GM19238 (cell line): ENCODE measurements around the gene ZNF615.
"Not testable (repeated sequence)": the region's sequence is repeated elsewhere in the genome, so short reads cannot be mapped to it uniquely, and the experiment has no call there.

ENCODE experiments used
- DNase-seq: peaks from one replicate; pipeline ENCODE4 v3.0.0; 2011; ENCODE audit warnings: low spot score; ENCODE audit not compliant: insufficient read length

The ZNF615 gene

DNA sequence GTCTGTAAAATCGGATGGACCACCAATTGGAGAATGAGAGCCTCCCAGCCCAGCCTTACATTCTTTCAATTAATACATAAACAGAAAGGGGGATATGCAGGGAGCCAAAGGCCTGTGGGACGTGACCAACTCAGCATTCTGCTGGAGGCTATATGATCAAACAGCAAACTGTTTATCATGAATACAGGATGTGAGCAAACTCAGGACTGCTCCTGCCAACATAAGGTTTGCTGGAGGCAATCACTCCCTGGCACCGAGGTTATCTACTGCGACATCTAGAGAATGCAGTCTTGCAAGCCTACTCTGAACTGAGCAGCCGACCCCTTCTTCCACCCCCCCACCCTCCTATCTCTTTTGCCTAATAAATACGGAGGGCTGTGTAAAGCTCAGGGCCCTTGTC is 27.1 kb downstream of the ZNF615 start:
- DNase-seq, result not testable (repeated sequence)

DNA sequence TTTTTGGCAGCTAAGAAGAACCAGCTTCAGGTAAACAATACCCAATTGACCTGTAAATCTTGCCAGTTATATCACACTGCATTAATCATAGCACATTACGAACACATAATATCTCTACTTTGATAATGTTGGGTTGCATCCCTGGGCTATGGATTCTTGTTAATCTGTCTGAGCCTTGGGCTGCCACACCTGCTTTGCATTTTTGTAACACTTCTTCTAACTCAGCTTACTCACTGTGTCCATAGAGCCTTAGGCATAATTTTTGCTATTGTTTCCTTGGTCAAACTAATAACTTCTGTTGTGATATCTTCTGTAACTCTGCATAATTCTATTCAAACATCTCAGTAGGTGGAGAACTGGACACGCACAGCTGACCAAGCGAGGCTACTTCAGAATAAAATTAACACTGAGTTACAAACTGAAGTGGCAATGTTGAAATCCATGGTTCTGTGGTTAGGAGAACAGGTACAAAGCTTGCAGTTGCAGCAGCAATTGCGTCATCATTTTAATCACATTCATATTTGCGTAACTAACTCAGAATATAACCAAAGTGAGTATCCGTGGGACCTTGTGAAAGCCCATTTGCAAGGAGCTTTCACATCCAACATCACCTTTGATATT is 27.8 kb downstream of the ZNF615 start:
- DNase-seq, result no peak

DNA sequence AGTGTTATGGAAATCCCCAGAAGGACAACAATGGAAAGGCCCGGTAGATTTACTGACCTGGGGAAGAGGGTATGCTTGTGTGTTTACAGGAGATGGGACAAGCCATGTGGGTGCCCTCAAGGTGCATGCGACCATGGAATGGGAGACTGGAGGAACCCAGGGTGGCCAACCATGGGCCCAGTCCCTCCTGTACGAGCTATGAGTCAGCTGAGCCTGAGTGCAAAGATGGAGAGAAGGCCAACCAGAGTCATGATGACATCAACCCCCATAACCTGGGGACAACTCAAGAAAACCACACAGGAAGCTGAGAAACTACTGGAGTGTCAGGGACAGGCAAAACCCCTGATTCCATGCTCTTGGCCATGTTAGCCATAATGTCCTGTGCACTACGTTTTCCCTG is 29.1 kb downstream of the ZNF615 start:
- DNase-seq, result no peak

- no peak for DNase-seq
Observed at GRCh38 chr19:51977346-51977745, 30.7 kb downstream of the ZNF615 start.

- DNase-seq, result no peak
Observed at GRCh38 chr19:51976852-51977251, 31.2 kb downstream of the ZNF615 start.

GRCh38 chr19:51975787-51976186 is 32.2 kb downstream of the ZNF615 start:
- not testable (repeated sequence) for DNase-seq

- DNase-seq, result no peak
Observed at GRCh38 chr19:51971624-51972023, 36.4 kb downstream of the ZNF615 start.

- DNase-seq, result no peak
Observed at GRCh38 chr19:51970718-51971117, 37.3 kb downstream of the ZNF615 start.

- DNase-seq, result no peak
Observed at GRCh38 chr19:51965583-51965982, 42.4 kb downstream of the ZNF615 start.

DNA sequence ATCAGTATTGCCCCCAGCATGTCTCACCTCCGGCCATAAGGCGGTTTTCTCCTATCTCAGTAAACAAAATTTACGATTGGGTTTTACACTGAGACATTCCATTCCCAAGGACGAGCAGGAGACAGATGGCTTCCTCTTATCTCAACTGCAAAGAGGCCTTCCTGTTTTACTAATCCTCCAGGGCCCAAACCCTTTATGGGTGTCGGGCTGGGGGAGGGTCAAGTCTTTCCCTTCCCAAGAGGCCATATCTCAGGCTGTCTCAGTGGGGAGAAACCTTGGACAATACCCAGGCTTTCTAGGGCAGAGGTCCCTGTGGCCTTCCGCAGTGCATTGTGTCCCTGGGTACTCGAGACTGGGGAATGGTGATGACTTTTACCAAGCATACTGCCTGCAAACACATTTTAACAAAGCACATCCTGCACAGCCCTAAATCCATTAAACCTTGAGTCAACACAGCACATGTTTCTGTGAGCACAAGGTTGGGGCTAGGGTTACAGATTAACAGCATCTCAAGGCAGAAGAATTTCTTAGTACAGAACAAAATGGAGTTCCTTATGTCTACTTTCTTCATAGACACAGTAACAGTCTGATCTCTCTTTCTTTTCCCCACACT is 47.3 kb downstream of the ZNF615 start:
- not testable (repeated sequence) for DNase-seq

DNA sequence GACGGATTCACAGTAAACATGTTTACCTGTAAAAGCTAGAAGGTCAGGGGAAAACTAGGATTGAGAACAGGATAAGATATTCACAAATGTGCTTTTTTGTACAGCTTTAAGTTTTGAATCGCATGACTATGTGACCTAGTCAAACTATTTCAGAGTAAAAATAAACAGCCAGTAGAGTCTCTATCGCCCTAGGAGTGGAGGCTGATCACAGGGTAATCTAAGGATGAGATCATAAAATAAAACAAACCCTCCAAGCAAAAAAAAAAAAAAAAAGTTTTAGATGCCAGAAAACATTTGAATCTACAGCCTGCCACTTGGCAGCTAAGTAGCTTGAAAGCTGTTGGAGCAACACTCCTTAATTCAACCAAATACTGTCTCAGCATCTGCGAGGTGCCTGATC is 48.2 kb downstream of the ZNF615 start:
- DNase-seq, result no peak

DNA sequence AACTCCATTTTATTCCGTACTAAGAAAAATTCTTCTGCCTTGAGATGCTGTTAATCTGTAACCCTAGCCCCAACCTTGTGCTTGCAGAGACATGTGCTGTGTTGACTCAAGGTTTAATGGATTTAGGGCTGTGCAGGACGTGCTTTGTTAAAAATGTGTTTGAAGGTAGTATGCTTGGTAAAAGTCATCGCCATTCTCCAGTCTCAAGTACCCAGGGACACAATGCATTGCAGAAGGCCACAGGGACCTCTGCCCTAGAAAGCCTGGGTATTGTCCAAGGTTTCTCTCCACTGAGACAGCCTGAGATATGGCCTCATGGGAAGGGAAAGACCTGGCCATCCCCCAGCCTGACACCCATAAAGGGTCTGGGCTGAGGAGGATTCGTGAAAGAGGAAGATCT is 50.2 kb downstream of the ZNF615 start:
- DNase-seq, result not testable (repeated sequence)

GRCh38 chr19:51948975-51949374 is 59.0 kb downstream of the ZNF615 start:
- no peak for DNase-seq

- DNase-seq, result no peak
Observed at GRCh38 chr19:51946602-51947001, 61.4 kb downstream of the ZNF615 start.

DNA sequence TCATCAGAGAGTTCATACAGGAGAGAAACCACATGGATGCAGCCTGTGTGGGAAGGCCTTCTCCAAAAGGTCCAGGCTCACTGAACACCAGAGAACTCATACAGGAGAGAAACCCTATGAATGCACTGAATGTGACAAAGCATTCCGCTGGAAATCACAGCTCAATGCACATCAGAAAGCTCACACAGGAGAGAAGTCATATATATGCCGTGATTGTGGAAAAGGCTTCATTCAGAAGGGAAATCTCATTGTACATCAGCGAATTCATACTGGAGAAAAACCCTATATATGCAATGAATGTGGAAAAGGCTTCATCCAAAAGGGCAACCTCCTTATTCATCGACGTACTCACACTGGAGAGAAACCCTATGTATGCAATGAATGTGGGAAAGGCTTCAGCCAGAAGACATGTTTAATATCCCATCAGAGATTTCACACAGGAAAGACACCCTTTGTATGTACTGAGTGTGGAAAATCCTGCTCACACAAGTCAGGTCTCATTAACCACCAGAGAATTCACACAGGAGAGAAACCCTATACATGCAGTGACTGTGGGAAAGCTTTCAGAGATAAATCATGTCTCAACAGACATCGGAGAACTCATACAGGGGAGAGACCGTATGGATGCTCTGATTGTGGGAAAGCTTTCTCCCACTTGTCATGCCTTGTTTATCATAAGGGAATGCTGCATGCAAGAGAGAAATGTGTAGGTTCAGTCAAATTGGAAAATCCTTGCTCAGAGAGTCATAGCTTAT is 63.0 kb downstream of the ZNF615 start:
- no peak for DNase-seq
